Neural crest cell (in vitro differentiated cells): Measurements from ENCODE around the gene ADCY4. TPM values are rescaled to one million over a fixed set of nuclear protein-coding genes. Genes with fewer than 3 reads are reported as not detected.

Experiments used
- DNase-seq: peaks from one replicate; pipeline ENCODE4 v3.0.0; 2021; ENCODE audit warnings: low read depth, mixed read lengths, low spot score
- H3K27ac Mint-ChIP-seq: one replicate; pipeline ENCODE4 v1.8.0; 2021; ENCODE audit warnings: mild to moderate bottlenecking, mixed read lengths; ENCODE audit not compliant: unreplicated experiment
- H3K27me3 Mint-ChIP-seq: 2 replicates; pipeline ENCODE4 v1.8.0; 2021; ENCODE audit warnings: low read depth, mild to moderate bottlenecking, mixed read lengths
- H3K36me3 Mint-ChIP-seq: 2 replicates; pipeline ENCODE4 v1.8.0; 2021; ENCODE audit warnings: low read depth, mild to moderate bottlenecking, mixed read lengths
- H3K4me1 Mint-ChIP-seq: 2 replicates; pipeline ENCODE4 v1.8.0; 2021; ENCODE audit warnings: mixed read lengths
- H3K4me3 Mint-ChIP-seq: one replicate; pipeline ENCODE4 v1.8.0; 2021; ENCODE audit warnings: mild to moderate bottlenecking, mixed read lengths
- H3K9me3 Mint-ChIP-seq: 2 replicates; pipeline ENCODE4 v1.8.0; 2021; ENCODE audit warnings: mixed read lengths
- total RNA-seq: library from RNA; stranded (reverse); gene quantifications from 2 replicates; pipeline ENCODE4 v1.2.1, GENCODE V29; 2021
- TF ChIP-seq, protein P1 (sequence below): fragments of 200-600 bp; sonication (generic); conservative IDR thresholded peaks from 2 replicates; pipeline ENCODE4 v1.5.0; 2021; ENCODE audit warnings: antibody characterized with exemption, mild to moderate bottlenecking

The ADCY4 gene
- total RNA-seq, 1 donor from 2014 or later: 0.49 TPM

DNA sequence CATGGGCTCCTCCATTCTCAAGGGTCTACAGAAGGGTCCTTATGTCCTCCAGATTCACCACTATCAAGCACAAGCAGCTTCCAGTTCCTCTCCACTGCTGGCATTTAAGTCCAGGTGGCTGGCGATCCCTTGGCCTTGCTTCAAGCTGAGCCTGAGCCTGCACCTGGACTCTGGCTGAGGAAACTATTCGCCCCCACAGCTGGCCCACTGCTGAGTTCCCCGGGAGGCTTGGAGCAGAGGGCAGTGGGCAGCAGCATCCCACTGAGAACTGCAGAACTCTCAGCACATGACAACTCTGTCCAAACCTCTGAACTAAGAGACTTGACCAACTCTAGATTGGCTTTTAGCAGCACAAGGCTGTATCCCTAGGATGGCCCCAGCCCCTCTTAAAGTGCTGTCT, 52.1 kb downstream of the ADCY4 start:
- no peak for DNase-seq
- no peaks in the 10 kb centered on the region for H3K36me3 Mint-ChIP-seq
- no peak overlapping the region for H3K4me3 Mint-ChIP-seq
- no peaks in the 10 kb centered on the region for H3K27me3 Mint-ChIP-seq
- TF ChIP-seq, protein P1, sequence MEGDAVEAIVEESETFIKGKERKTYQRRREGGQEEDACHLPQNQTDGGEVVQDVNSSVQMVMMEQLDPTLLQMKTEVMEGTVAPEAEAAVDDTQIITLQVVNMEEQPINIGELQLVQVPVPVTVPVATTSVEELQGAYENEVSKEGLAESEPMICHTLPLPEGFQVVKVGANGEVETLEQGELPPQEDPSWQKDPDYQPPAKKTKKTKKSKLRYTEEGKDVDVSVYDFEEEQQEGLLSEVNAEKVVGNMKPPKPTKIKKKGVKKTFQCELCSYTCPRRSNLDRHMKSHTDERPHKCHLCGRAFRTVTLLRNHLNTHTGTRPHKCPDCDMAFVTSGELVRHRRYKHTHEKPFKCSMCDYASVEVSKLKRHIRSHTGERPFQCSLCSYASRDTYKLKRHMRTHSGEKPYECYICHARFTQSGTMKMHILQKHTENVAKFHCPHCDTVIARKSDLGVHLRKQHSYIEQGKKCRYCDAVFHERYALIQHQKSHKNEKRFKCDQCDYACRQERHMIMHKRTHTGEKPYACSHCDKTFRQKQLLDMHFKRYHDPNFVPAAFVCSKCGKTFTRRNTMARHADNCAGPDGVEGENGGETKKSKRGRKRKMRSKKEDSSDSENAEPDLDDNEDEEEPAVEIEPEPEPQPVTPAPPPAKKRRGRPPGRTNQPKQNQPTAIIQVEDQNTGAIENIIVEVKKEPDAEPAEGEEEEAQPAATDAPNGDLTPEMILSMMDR: no peak
- no peaks in the 10 kb centered on the region for H3K4me1 Mint-ChIP-seq
- no peaks in the 10 kb centered on the region for H3K9me3 Mint-ChIP-seq
- no peak overlapping the region for H3K27ac Mint-ChIP-seq

DNA sequence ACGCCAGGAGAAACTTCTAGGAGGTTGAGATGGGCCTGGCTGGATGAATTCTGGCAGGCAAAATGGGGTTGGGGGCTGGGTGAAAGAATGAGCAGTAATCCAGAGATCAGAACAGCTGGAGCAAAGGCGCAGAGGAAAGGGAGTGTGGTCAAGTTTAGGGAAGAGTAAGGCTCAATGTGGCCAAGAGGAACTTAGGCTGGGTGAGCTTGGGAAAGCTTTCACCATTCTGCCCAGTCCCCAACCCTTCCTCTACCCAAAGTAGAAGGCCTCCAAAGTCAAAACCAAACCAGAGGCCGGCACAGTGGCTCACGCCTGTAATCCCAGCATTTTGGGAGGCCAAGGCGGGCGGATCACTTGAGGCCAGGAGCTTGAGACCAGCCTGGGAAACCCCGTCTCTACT, 53.2 kb downstream of the ADCY4 start:
- no peak overlapping the region for H3K4me3 Mint-ChIP-seq
- H3K36me3 Mint-ChIP-seq: no peaks in the 10 kb centered on the region
- no peaks in the 10 kb centered on the region for H3K4me1 Mint-ChIP-seq
- TF ChIP-seq, protein P1: no peak
- H3K27me3 Mint-ChIP-seq: no peaks in the 10 kb centered on the region
- no peaks in the 10 kb centered on the region for H3K9me3 Mint-ChIP-seq
- H3K27ac Mint-ChIP-seq: no peak overlapping the region
- no peak for DNase-seq

DNA sequence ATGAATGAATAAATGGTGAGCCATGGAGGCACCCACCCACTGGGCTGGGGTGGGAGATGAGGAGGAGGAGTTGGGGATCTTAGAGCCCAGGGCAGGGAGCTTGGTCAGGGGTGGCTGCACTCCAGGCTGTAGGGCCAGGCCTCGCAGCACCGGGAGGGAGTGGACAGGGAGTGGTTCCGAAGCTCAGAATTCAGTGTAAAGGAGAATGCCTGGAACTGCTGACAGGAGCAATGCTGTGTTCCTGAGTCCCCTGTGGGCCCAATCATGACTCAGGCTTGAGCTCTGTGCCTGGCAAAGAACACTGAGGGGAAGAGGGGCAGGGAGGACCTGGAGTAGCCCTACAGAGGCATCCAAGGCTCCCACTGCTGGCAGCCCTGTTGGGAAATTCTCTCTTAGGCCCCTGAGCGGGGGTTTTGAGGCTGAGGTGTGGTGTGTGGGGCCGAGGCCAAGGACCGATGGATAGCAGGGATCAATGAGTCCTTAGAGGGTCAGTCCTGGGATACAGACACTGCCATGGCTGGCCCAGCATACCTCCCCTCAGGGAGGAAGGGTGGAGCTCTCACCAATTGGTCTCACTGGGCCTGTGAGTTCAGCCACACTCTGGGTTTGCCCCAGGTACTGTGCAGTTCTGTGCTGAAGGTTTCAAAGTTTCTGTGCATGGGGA, 53.9 kb downstream of the ADCY4 start:
- no peaks in the 10 kb centered on the region for H3K4me1 Mint-ChIP-seq
- TF ChIP-seq, protein P1: no peak
- DNase-seq: no peak
- no peak overlapping the region for H3K4me3 Mint-ChIP-seq
- H3K9me3 Mint-ChIP-seq: no peaks in the 10 kb centered on the region
- H3K27me3 Mint-ChIP-seq: no peaks in the 10 kb centered on the region
- H3K27ac Mint-ChIP-seq: no peak overlapping the region
- H3K36me3 Mint-ChIP-seq: no peaks in the 10 kb centered on the region

DNA sequence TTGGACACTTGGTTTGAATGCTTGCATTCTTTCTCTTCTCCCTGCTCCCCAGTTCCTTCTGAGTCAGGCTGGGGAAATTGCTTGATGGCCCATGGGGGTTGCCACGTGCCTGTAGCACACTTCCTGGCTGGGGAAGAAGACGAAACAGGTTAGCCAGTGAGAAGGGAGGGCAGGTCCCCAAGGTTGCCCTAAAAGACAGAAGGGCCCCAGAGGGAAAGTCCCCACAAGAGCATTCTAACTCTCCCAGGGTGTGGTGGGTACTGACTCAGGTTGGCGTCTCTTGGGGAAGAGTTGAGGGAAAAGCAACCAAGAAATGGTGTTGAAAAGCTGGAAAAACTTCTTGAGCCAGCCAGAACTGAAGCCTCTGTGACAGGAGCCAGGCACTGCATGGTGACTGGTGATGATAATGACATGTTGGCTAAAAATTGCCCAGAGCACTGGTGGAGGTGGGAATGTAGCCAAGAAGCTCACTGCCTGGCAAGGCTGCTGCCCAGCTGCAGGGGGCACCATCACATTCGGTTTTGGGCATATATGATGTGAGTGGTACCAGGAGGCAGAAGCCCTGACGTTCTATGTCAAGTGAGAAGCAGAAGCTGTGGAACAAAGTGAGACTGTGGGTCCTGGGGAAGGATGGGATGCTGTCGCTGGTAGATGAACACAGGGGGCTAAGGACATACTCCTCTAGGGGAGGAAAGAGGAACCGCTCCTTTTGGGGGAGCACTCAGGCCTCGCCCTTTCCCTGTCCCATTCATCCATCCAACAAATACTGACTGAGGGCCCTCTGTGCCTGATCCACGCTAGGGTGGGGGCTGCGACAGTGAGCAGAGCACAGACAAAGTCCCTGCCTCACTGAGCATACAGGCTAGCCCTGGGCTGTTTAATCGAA, 55.3 kb downstream of the ADCY4 start:
- DNase-seq: no peak

DNA sequence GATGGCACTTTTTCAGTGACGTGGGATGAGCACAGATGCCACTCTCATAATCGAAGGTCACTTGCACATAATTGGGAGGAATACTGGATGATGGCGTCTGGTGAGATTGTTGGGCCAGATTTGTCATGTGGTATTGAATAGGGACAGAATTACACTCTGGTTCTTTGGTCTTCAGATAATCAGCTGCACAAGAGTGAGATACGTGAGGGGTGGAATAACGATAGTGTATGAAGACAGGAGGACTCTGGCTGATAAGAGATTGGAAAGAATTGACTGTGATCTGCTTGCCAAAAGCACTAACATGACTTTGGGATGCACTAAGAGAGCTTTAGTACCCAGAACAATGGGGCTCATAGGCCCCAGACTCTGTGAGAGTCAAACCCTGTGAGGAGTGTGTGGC, 56.4 kb downstream of the ADCY4 start:
- Mint-ChIP-seq H3K4me1 (no peaks in the 10 kb centered on the region), H3K27ac (peak overlapping the region; percentile 10), H3K27me3 (no peaks in the 10 kb centered on the region), H3K36me3 (no peaks in the 10 kb centered on the region), H3K9me3 (no peaks in the 10 kb centered on the region), H3K4me3 (no peak overlapping the region)
- TF ChIP-seq, protein P1: no peak
- DNase-seq: no peak

More for the DNA sequence above, 55.3 kb downstream of the ADCY4 start:
- Mint-ChIP-seq H3K9me3 (no peaks in the 10 kb centered on the region), H3K4me3 (no peak overlapping the region), H3K4me1 (no peaks in the 10 kb centered on the region), H3K27ac (no peak overlapping the region), H3K27me3 (no peaks in the 10 kb centered on the region), H3K36me3 (no peaks in the 10 kb centered on the region)
- TF ChIP-seq, protein P1: no peak
